ENCODE data around the gene ZNF425.

Gene ZNF425

GRCh38 chr7:149071641-149072437, 54.3 kb downstream of the ZNF425 start (continued):
- TF ChIP-seq PATZ1 (CRISPR knock-in tag; IDR thresholded peaks at IDR 0.05; ENCODE audit: borderline replicate concordance) (no peak), SNAI2 (CRISPR knock-in tag; IDR thresholded peaks at IDR 0.05) (no peak), TOX (CRISPR knock-in tag; IDR thresholded peaks at IDR 0.05; ENCODE audit: borderline replicate concordance) (no peak), ZNF565 (CRISPR knock-in tag; conservative IDR thresholded peaks at IDR 0.05; ENCODE audit: low read depth) (no peak), PPARA (CRISPR knock-in tag; IDR thresholded peaks at IDR 0.05; ENCODE audit: borderline replicate concordance) (no peak), CSDC2 (CRISPR knock-in tag; IDR thresholded peaks at IDR 0.05) (no peak)

GRCh38 chr7:149071182-149071635, 54.9 kb downstream of the ZNF425 start:
- TF ChIP-seq GLIS3 (CRISPR knock-in tag; IDR thresholded peaks at IDR 0.05) (no peak), ZNF8 (CRISPR knock-in tag; IDR thresholded peaks at IDR 0.05) (no peak), RARB (CRISPR knock-in tag; IDR thresholded peaks at IDR 0.05) (no peak)
- ATAC-seq: no peak

GRCh38 chr7:149070372-149071125, 55.6 kb downstream of the ZNF425 start:
- no peak for TF ChIP-seq OSR1 (CRISPR knock-in tag; IDR thresholded peaks at IDR 0.05)
- TF ChIP-seq ZNF8 (CRISPR knock-in tag; IDR thresholded peaks at IDR 0.05): no peak
- no peak for TF ChIP-seq TCF4 (CRISPR knock-in tag; IDR thresholded peaks at IDR 0.05; ENCODE audit: borderline replicate concordance)
- TF ChIP-seq CSRNP3 (CRISPR knock-in tag; IDR thresholded peaks at IDR 0.05): no peak
- no peak for TF ChIP-seq TOX (CRISPR knock-in tag; IDR thresholded peaks at IDR 0.05; ENCODE audit: borderline replicate concordance)
- no peak for TF ChIP-seq ZFP30 (CRISPR knock-in tag; IDR thresholded peaks at IDR 0.05)
- TF ChIP-seq ZC3H10 (CRISPR knock-in tag; IDR thresholded peaks at IDR 0.05): no peak
- no peak for TF ChIP-seq ZNF70 (CRISPR knock-in tag; IDR thresholded peaks at IDR 0.05)
- TF ChIP-seq PATZ1 (CRISPR knock-in tag; IDR thresholded peaks at IDR 0.05; ENCODE audit: borderline replicate concordance): no peak
- no peak for TF ChIP-seq ARNTL (CRISPR knock-in tag; IDR thresholded peaks at IDR 0.05; ENCODE audit: borderline replicate concordance, low read depth)
- TF ChIP-seq ZFP3 (CRISPR knock-in tag; IDR thresholded peaks at IDR 0.05): no peak
- TF ChIP-seq GLIS3 (CRISPR knock-in tag; IDR thresholded peaks at IDR 0.05): no peak
- TF ChIP-seq RARB (CRISPR knock-in tag; IDR thresholded peaks at IDR 0.05): no peak
- no peak for TF ChIP-seq CSDC2 (CRISPR knock-in tag; IDR thresholded peaks at IDR 0.05)
- no peak for TF ChIP-seq PPARA (CRISPR knock-in tag; IDR thresholded peaks at IDR 0.05; ENCODE audit: borderline replicate concordance)
- ATAC-seq: no peak

GRCh38 chr7:149067869-149068268, 58.3 kb downstream of the ZNF425 start:
- no peak for TF ChIP-seq ZFP3 (CRISPR knock-in tag; IDR thresholded peaks at IDR 0.05)
- TF ChIP-seq ESRRG (CRISPR knock-in tag; IDR thresholded peaks at IDR 0.05): no peak
- no peak for TF ChIP-seq RARB (CRISPR knock-in tag; IDR thresholded peaks at IDR 0.05)
- no peak for TF ChIP-seq PPARA (CRISPR knock-in tag; IDR thresholded peaks at IDR 0.05; ENCODE audit: borderline replicate concordance)
- no peak for TF ChIP-seq ZNF70 (CRISPR knock-in tag; IDR thresholded peaks at IDR 0.05)
- no peak for TF ChIP-seq ZNF8 (CRISPR knock-in tag; IDR thresholded peaks at IDR 0.05)
- TF ChIP-seq PATZ1 (CRISPR knock-in tag; IDR thresholded peaks at IDR 0.05; ENCODE audit: borderline replicate concordance): no peak
- no peak for TF ChIP-seq TSHZ2 (CRISPR knock-in tag; IDR thresholded peaks at IDR 0.05)
- TF ChIP-seq ZNF565 (CRISPR knock-in tag; conservative IDR thresholded peaks at IDR 0.05; ENCODE audit: low read depth): no peak
- TF ChIP-seq OSR1 (CRISPR knock-in tag; IDR thresholded peaks at IDR 0.05): no peak
- TF ChIP-seq CREB5 (CRISPR knock-in tag; IDR thresholded peaks at IDR 0.05; ENCODE audit: low read depth): no peak
- no peak for TF ChIP-seq SNAI2 (CRISPR knock-in tag; IDR thresholded peaks at IDR 0.05)
- TF ChIP-seq ZFP30 (CRISPR knock-in tag; IDR thresholded peaks at IDR 0.05): no peak
- no peak for TF ChIP-seq ISL1 (CRISPR knock-in tag; IDR thresholded peaks at IDR 0.05)
- TF ChIP-seq CSDC2 (CRISPR knock-in tag; IDR thresholded peaks at IDR 0.05): no peak
- TF ChIP-seq TCF4 (CRISPR knock-in tag; IDR thresholded peaks at IDR 0.05; ENCODE audit: borderline replicate concordance): no peak
- no peak for TF ChIP-seq TOX (CRISPR knock-in tag; IDR thresholded peaks at IDR 0.05; ENCODE audit: borderline replicate concordance)
- no peak for ATAC-seq

Data from SK-N-SH treated with all-trans-retinoic acid at 6 μM for 48 hours (cell line).